KMS-11 (cell line): ENCODE results near the gene OR5B21.

Experiments used
- H2AFZ ChIP-seq: fragments of 200-600 bp; sonication (generic); 2 replicates; pipeline ENCODE4 v1.6.1; 2016; ENCODE audit warnings: antibody characterized with exemption, mixed run types, low read depth
- H3K27ac ChIP-seq: fragments of 200-600 bp; sonication (generic); 2 replicates; pipeline ENCODE4 v1.6.1; 2016; ENCODE audit warnings: mild to moderate bottlenecking, mixed run types
- H3K27me3 ChIP-seq: fragments of 200-600 bp; sonication (generic); 2 replicates; pipeline ENCODE4 v1.6.1; 2017; ENCODE audit warnings: mild to moderate bottlenecking, low read depth, mixed run types, moderate library complexity; ENCODE audit not compliant: insufficient read depth
- H3K36me3 ChIP-seq: fragments of 200-600 bp; sonication (generic); 2 replicates; pipeline ENCODE4 v1.6.1; 2017; ENCODE audit warnings: mild to moderate bottlenecking, mixed run types; ENCODE audit not compliant: insufficient read depth
- H3K4me1 ChIP-seq: fragments of 200-600 bp; sonication (generic); 2 replicates; pipeline ENCODE4 v1.6.1; 2016; ENCODE audit warnings: mild to moderate bottlenecking, low read depth, mixed run types; ENCODE audit not compliant: poor library complexity, severe bottlenecking
- H3K4me2 ChIP-seq: fragments of 200-600 bp; sonication (generic); 2 replicates; pipeline ENCODE4 v1.7.0; 2016; ENCODE audit warnings: mild to moderate bottlenecking, mixed run types
- H3K4me3 ChIP-seq: fragments of 200-600 bp; sonication (generic); IDR thresholded peaks from 2 replicates; pipeline ENCODE4 v1.6.1; 2017; ENCODE audit warnings: low read depth, low read length, mixed read lengths; ENCODE audit not compliant: insufficient read depth
- H3K79me2 ChIP-seq: fragments of 200-600 bp; sonication (generic); 2 replicates; pipeline ENCODE4 v1.6.1; 2016; ENCODE audit warnings: low read depth, mixed run types; ENCODE audit not compliant: insufficient read depth
- H3K9ac ChIP-seq: fragments of 200-600 bp; sonication (generic); 2 replicates; pipeline ENCODE4 v1.6.1; 2016; ENCODE audit warnings: mild to moderate bottlenecking, mixed run types
- H4K20me1 ChIP-seq: fragments of 200-600 bp; sonication (generic); 2 replicates; pipeline ENCODE4 v1.6.1; 2016; ENCODE audit warnings: mild to moderate bottlenecking, mixed run types; ENCODE audit not compliant: insufficient read depth
- CTCF ChIP-seq: fragments of 200-600 bp; sonication (generic); conservative IDR thresholded peaks from 2 replicates; pipeline ENCODE4 v1.6.1; 2017; ENCODE audit warnings: low read depth, mild to moderate bottlenecking, antibody characterized with exemption, low read length, moderate library complexity, mixed read lengths

Gene OR5B21

GRCh38 chr11:58508005-58508404, at the start of gene OR5B21:
Gene OR5B21, minus strand, starts transcription at chr11:58508105. Its CDS starts 0 bp downstream, at chr11:58508105.
- Histone ChIP-seq H4K20me1 (no peaks in the 10 kb centered on the region), H3K4me1 (no peaks in the 10 kb centered on the region), H3K4me3 (no peak within 1 kb of the TSS), H3K27me3 (no peaks in the 10 kb centered on the region), H3K79me2 (no peaks in the 10 kb centered on the region), H3K9ac (no peak within 1 kb of the TSS), H3K36me3 (no peaks in the 10 kb centered on the region), H2AFZ (no peak within 1 kb of the TSS), H3K27ac (no peak within 1 kb of the TSS), H3K4me2 (no peak within 1 kb of the TSS)
- no peak for TF ChIP-seq CTCF

GRCh38 chr11:58549644-58550043, 41.7 kb upstream of the OR5B21 start:
- Histone ChIP-seq H3K79me2 (no peaks in the 10 kb centered on the region), H4K20me1 (no peaks in the 10 kb centered on the region), H3K27me3 (no peaks in the 10 kb centered on the region), H3K36me3 (no peaks in the 10 kb centered on the region), H3K4me2 (no peak overlapping the region), H3K27ac (no peak overlapping the region), H3K4me1 (no peaks in the 10 kb centered on the region), H3K9ac (no peak overlapping the region), H3K4me3 (no peak overlapping the region), H2AFZ (no peak overlapping the region)
- TF ChIP-seq CTCF: no peak

GRCh38 chr11:58546841-58547240, 38.9 kb upstream of the OR5B21 start:
- no peaks in the 10 kb centered on the region for H3K27me3 ChIP-seq
- no peaks in the 10 kb centered on the region for H3K4me1 ChIP-seq
- TF ChIP-seq CTCF: no peak
- H3K36me3 ChIP-seq: no peaks in the 10 kb centered on the region
- no peak overlapping the region for H3K4me2 ChIP-seq
- no peak overlapping the region for H2AFZ ChIP-seq
- no peaks in the 10 kb centered on the region for H4K20me1 ChIP-seq
- no peak overlapping the region for H3K9ac ChIP-seq
- no peak overlapping the region for H3K4me3 ChIP-seq
- no peak overlapping the region for H3K27ac ChIP-seq
- no peaks in the 10 kb centered on the region for H3K79me2 ChIP-seq

GRCh38 chr11:58531865-58532341, 24.0 kb upstream of the OR5B21 start:
- no peak overlapping the region for H2AFZ ChIP-seq
- H3K9ac ChIP-seq: no peak overlapping the region
- H3K27ac ChIP-seq: no peak overlapping the region
- no peak overlapping the region for H3K4me2 ChIP-seq
- H3K4me3 ChIP-seq: no peak overlapping the region
- no peaks in the 10 kb centered on the region for H4K20me1 ChIP-seq
- H3K79me2 ChIP-seq: no peaks in the 10 kb centered on the region
- no peaks in the 10 kb centered on the region for H3K36me3 ChIP-seq
- no peaks in the 10 kb centered on the region for H3K27me3 ChIP-seq
- TF ChIP-seq CTCF: no peak
- no peaks in the 10 kb centered on the region for H3K4me1 ChIP-seq
